H1 (cell line): ENCODE measurements around the gene TUBGCP6. TPM values are rescaled to one million over a fixed set of nuclear protein-coding genes. Genes with fewer than 3 reads are reported as not detected.

Experiments
- CEBPB ChIP-seq: IDR thresholded peaks from 2 replicates; pipeline ENCODE4 v1.6.1; 2012; ENCODE audit warnings: low read depth, low read length
- CHD7 ChIP-seq: fragments of 300-600 bp; sonication (generic); IDR thresholded peaks from 2 replicates; pipeline ENCODE4 v1.7.1; 2012; ENCODE audit warnings: low read length, moderate library complexity, mild to moderate bottlenecking, inconsistent platforms; ENCODE audit not compliant: insufficient replicate concordance
- RFX5 ChIP-seq: IDR thresholded peaks from 2 replicates; pipeline ENCODE4 v1.6.1; 2011; ENCODE audit warnings: low read depth, low read length, improper control_type of control experiment, borderline replicate concordance
- SIX5 ChIP-seq: IDR thresholded peaks from 2 replicates; pipeline ENCODE4 v1.6.1; 2011; ENCODE audit warnings: mild to moderate bottlenecking, low read depth, low read length
- SP1 ChIP-seq: IDR thresholded peaks from 2 replicates; pipeline ENCODE4 v1.6.1; 2011; ENCODE audit warnings: low read depth, low read length
- TAF7 ChIP-seq: optimal IDR thresholded peaks from 2 replicates; pipeline ENCODE3; 2011; ENCODE audit warnings: low read depth, mild to moderate bottlenecking, inconsistent platforms, low read length, moderate library complexity, borderline replicate concordance
- TCF12 ChIP-seq: IDR thresholded peaks from 2 replicates; pipeline ENCODE4 v1.6.1; 2011; ENCODE audit warnings: low read depth, mild to moderate bottlenecking, low read length
- polyA plus RNA-seq, 7 experiments: library from polyadenylated mRNA; depleted of rRNA in 3 of 7; stranded (reverse) in 5 of 7; unstranded in 2 of 7; fragments of >200 nt in 5 of 7; fragments of 200-250 nt in 2 of 7; gene quantifications; 1 replicate in 5 of 7; 2 replicates in 1 of 7; 4 replicates in 1 of 7; pipeline versions ENCODE4 v1.2.1 to v1.2.3, GENCODE V29; 2011 to 2013; ENCODE audit warnings: missing spikeins in 2 of 7, mixed read lengths in 2 of 7
- total RNA-seq: library from RNA; stranded (reverse); fragmentation: NEBNext Ultra II Directional; extraction: Animal tissue kit (Norgen Biotek cat#: 25700); gene quantifications from 2 replicates; pipeline ENCODE4 v1.2.1, GENCODE V29; 2021

Gene TUBGCP6
- total and polyA plus RNA-seq, 2 of the 8 experiments (the other 6 are each of a cell fraction or from before 2014, with no cell fraction given), result 24.2 to 24.7 TPM

- no peak for TF ChIP-seq CHD7
- TF ChIP-seq CEBPB, result no peak
- TF ChIP-seq TAF7, result no peak
- TF ChIP-seq RFX5, result no peak
- no peak for TF ChIP-seq TCF12
- TF ChIP-seq SP1, result no peak
- no peak for TF ChIP-seq SIX5
These were observed 61.5 kb downstream of the TUBGCP6 start (continued) for GRCh38 chr22:50183141-50183971.
